NCI-H1436 treated with DMSO at 0.1 percent for 48 hours (cell line): ENCODE data around the gene HNRNPA2B1.
A peak's percentile ranks its signal among the peaks of the same experiment; 100 is the strongest.
"Not testable (repeated sequence)": the region's sequence is repeated elsewhere in the genome, so short reads cannot be mapped to it uniquely, and the experiment has no call there.

ENCODE experiments used
- DNase-seq: peaks from one replicate; lab custom pipeline; 2025; lab: John Stamatoyannopoulos, UW

HNRNPA2B1 gene

GRCh38 chr7:26165950-26166683 is 34.4 kb downstream of the HNRNPA2B1 start:
- DNase-seq, result no peak

DNA sequence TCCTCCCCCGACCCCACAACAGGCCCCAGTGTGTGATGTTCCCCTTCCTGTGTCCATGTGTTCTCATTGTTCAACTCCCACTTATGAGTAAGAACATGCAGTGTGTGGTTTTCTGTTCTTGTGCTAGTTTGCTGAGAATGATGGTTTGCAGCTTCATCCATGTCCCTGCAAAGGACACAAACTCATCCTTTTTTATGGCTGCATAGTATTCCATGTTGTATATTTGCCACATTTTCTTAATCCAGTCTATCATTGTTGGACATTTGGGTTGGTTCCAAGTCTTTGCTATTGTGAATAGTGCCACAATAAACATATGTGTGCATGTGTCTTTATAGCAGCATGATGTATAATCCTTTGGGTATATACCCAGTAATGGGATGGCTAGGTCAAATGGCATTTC is 36.7 kb downstream of the HNRNPA2B1 start:
- not testable (repeated sequence) for DNase-seq

DNA sequence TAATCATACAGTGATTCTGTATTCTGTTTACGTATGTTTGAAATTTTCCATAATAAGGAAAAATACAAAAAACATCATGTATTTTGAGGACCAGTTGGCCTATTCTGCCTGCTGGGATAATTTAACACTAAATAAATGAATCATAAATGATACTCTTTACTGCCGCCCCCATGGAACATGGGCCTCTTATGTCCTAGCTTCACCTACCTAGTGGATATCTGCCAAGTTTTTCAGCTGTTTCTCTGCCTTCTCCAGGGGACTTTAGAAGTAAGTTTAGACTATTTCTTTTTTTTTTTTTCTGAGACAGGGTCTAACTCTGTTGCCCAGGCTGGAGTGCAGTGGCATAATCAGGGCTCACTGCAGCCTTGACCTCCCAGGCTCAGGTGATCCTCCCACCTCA is 38.1 kb downstream of the HNRNPA2B1 start:
- no peak for DNase-seq

DNA sequence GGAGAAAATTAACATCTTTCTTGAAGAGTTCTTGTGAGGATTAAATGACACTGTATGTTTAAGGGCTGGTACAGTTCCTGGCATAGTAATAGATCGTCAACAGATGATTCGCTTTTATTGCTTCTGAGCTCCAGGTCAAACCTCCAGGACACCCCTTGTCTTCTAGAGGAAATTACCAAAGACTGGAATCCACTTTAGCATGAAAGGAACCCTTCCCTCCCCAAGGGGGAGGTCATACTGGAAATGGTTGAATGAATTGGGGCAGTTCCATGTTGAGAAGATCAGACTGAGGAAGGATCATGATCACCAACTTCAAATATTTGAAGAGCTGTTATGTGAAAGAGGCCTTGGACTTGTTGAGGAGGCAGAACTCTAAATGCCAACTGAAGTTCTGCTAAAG is 39.6 kb downstream of the HNRNPA2B1 start:
- no peak for DNase-seq

DNA sequence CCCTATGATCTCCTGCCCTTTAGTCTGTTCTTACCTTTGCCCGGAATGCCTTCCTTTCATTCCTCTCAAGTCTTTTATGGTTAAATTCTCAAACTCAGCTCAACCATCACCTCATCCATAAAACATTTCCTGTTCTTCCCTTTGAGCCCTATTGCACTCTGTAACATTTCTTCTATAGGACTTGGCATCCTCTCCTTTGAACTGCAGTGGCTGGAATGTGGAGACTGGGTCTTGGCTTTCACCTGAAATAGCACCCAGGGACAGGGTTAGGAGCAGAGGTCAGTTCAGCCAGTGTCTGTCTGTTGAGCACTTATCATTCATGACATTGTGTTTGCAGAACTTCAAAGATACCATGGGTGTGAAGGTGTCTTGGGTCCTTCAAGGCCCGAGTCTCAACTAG is 41.3 kb downstream of the HNRNPA2B1 start:
- no peak for DNase-seq

- no peak for DNase-seq
Measured at GRCh38 chr7:26157520-26158105, 42.9 kb downstream of the HNRNPA2B1 start.

- no peak for DNase-seq
Measured at GRCh38 chr7:26156451-26157420, 43.8 kb downstream of the HNRNPA2B1 start.

DNA sequence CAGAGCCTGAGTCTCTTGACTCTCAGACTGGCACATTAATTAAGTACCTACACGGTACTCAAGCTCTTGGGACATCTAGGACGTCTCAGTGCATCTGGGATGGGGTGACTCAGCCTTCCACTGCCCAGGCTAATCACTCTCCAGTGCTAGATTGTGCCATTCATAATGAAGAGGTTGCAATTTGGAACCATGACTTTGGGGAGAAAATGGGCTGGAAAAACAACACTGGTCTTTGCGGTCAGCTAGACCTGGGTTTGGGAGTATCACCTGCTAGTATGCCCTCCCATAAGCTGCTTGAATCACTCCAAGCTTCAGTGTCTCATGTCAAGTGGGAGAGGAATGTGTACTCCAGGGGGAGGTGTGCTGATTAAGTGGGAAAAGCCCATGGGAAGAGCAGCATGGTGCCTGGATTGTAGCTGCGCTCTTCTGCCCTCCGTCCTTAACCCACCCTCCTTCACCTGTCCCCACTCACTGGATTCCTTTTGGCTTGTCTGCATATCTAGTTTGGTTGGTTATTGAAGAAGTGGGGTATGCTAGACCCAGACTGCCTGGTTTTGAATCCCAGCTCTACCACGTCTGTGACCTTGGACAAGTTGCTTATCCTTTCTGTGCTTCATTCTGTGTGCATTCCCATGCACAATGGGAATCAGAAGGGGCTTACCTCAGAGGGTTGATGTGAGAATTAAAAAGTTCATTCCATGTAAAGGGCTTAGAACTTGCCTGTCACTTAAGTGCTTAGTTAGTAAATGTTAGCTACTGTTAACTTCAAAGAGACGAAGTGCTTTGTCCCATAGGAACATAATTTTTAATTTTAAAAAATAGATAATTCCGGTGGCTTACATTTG is 44.8 kb downstream of the HNRNPA2B1 start:
- DNase-seq, result no peak

DNA sequence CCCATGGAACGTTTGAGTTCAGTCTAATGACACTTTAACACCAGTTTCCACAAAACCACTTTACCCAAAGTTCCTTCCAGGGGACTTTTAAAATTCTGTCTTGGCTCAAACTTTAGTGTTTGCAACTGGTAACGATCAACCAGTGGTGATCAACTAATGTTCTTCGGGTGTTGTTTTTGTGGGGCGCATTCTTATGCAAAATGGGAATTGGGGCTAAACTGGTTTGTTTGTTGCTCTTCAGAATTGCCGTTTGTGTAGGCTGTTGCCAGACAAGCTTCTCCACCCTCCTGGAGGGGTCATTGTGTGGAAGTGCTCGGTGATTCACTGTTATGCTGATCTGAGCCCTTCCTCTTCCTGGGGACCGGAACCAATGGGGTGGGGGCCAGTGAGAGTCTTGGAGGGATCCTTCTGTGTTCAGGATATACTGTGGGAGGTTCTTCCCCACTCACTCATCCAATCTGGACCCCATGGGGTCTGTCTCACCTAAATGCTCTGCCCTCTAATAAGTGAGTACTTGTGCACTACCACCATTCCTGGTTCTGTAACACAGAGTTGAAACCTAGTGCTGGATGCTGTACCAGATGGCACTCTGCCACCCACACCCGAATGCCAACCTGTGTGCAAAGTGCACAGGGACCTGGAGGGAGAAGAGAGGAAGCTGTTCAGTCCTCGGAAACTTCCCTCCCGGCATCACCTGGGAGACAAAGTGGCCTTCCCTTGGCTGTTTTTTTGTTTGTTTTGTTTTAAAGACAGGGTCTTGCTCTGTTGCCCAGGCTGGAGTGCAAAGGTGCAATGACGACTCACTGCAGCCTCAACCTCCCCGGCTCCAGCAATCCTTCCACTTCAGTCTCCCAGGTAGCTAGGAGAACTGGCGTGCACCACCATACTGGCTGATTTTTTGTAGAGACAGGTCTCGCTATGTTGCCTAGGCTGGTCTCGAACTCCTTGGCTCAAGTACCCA is 46.4 kb downstream of the HNRNPA2B1 start:
- DNase-seq, result no peak

- no peak for DNase-seq
Measured at GRCh38 chr7:26153241-26153822, 47.2 kb downstream of the HNRNPA2B1 start.

- DNase-seq, result not testable (repeated sequence)
Measured at GRCh38 chr7:26152782-26153240, 47.7 kb downstream of the HNRNPA2B1 start.

DNA sequence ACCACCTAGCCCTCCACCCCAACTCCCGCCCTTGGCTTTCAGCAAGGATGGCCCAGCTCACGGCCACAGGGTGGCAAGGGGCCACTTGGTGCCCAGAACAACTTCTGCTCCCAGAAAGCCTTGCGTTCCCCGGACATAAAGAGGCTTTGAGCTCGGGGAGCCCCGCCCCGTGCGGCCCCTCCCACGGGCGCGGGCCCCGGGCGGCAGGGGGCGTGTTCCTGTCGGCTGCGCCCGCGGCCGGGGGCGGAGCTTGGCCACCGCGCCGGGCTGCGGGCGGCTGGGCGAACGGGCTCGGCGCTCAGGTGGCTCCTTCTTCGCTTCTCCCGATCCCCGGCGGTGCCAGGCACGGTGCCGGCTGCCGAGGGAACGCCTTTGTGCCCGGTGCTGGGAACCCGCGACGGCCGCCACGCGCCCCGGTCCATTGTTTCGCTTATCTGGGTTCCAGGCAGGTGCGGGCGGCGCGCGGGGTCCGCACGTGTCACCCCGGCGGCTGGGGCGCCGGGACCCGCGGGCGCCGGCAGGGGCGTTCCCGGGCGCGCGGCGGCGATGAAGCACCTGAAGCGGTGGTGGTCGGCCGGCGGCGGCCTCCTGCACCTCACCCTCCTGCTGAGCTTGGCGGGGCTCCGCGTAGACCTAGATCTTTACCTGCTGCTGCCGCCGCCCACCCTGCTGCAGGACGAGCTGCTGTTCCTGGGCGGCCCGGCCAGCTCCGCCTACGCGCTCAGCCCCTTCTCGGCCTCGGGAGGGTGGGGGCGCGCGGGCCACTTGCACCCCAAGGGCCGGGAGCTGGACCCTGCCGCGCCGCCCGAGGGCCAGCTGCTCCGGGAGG is 48.4 kb downstream of the HNRNPA2B1 start, which contains the start of gene NFE2L3:
NFE2L3 (plus strand) TSS at position 246 of the 829 bp plus-strand sequence; CDS start at position 547, 301 bp downstream.
- DNase-seq, result peak; percentile 24

GRCh38 chr7:26151650-26151952 is 48.9 kb downstream of the HNRNPA2B1 start:
- DNase-seq, result no peak

- no peak for DNase-seq
Measured at GRCh38 chr7:26151096-26151495, 49.5 kb downstream of the HNRNPA2B1 start.

DNA sequence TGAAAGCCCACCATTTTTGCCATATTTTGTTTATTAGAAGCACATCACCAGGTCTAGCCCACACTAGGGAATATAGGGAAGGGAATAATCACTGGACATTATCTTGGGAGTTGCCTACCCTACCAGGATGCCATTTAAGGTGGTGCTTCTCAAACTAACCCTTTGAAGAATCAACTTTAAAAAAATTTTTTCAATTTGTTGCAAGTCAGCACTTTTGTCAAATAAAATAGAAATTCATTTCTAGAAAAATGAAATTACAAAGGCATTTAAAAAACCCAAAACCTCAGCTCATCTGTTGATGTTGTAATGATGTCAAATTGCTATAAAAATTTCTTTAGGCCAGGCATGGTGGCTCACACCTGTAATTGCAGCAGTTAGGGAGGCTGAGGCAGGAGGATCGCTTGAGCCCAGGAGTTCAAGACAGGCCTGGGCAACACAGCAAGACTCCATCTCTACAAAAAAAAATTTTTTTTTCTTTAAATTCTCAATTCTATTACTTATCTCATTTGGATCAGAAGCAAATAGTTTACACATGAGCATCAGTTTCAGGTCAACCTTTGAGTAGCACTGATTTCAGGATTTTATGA is 51.1 kb downstream of the HNRNPA2B1 start:
- no peak for DNase-seq

GRCh38 chr7:26148307-26148700 is 52.2 kb downstream of the HNRNPA2B1 start:
- DNase-seq, result not testable (repeated sequence)

DNA sequence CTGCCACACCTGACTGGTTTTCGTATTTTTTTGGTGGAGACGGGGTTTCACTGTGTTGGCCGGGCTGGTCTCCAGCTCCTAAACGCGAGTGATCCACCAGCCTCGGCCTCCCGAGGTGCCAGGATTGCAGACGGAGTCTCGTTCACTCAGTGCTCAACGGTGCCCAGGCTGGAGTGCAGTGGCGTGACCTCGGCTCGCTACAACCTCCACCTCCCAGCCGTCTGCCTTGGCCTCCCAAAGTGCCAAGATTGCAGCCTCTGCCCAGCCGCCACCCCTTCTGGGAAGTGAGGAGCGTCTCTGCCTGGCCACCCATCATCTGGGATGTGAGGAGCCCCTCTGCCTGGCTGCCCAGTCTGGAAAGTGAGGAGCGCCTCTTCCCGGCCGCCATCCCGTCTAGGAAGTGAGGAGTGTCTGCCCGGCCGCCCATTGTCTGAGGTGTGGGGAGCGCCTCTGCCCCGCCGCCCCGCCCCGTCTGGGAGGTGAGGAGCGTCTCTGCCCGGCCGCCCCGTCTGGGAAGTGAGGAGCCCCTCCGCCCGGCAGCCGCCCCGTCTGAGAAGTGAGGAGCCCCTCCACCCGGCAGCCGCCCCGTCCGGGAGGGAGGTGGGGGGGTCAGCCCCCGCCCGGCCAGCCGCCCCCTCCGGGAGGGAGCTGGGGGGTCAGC is 52.8 kb downstream of the HNRNPA2B1 start:
- not testable (repeated sequence) for DNase-seq

DNA sequence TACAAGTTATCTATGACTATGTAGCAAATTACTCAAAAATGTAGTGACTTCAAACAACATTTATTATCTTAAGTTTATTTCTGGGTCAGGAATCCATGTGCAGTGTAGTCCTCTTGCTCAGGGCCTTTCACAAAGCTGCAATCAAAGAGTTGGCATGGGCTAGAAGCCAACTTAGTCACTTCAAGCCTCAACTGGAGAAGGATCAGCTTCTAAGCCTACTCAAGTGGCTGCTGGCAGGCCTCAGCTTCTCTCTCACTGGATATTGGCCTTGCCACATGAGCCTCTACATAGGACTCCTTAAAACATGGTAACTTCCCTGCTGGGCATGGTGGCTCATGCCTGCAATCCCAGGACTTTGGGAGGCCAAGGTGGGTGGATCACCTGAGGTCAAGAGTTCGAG is 53.5 kb downstream of the HNRNPA2B1 start:
- DNase-seq, result no peak
